K562 (cell line): ENCODE data around the gene FARP2. TPM values are rescaled to one million over a fixed set of nuclear protein-coding genes. Genes with fewer than 3 reads are reported as not detected.

ENCODE experiments used
- MYC ChIP-seq, 2 experiments: fragments of 250-450 bp in 1 of 2; sonication (Bioruptor Pico) in 1 of 2; IDR thresholded peaks; 2 replicates each; pipeline versions ENCODE4 v1.5.1 to v1.6.1; 2012 to 2021; ENCODE audit warnings: low read depth in 2 of 2, borderline replicate concordance in 1 of 2, improper control_type of control experiment in 1 of 2, low read length in 1 of 2, mild to moderate bottlenecking in 1 of 2, moderate library complexity in 1 of 2
- ZNF165 ChIP-seq: fragments of 250-450 bp; sonication (Bioruptor Pico); IDR thresholded peaks from 2 replicates; pipeline ENCODE4 v1.4.0; 2020; ENCODE audit warnings: borderline replicate concordance
- ZNF354B ChIP-seq: fragments of 250-450 bp; sonication (Bioruptor Pico); IDR thresholded peaks from 2 replicates; pipeline ENCODE4 v1.4.0; 2020
- polyA plus RNA-seq, 8 experiments: library from polyadenylated mRNA; depleted of rRNA in 4 of 8; stranded (reverse) in 5 of 8; unstranded in 3 of 8; fragments of >200 nt; fragmentation: Nextera tagmentation in 2 of 8; fragmentation: Illumina TruSeq in 1 of 8; extraction: Ambion mirVana in 2 of 8; extraction: Trizol in 1 of 8; gene quantifications; 2 replicates each; pipeline versions ENCODE4 v1.2.1 to v1.2.3, GENCODE V29; 2011 to 2014; ENCODE audit warnings: inconsistent platforms in 1 of 8, missing spikeins in 1 of 8
- total RNA-seq, 7 experiments: library from RNA; depleted of rRNA in 6 of 7; stranded (reverse); fragments of >200 nt in 6 of 7; fragmentation: Illumina TruSeq in 2 of 7; extraction: Trizol in 2 of 7; gene quantifications; 2 replicates each; pipeline versions ENCODE4 v1.2.1 to v1.2.3, GENCODE V29; 2011 to 2021; ENCODE audit warnings: low replicate concordance in 1 of 7
- TF ChIP-seq, protein P1 (sequence below): fragments of 250-450 bp; sonication (Bioruptor Pico); IDR thresholded peaks from 2 replicates; pipeline ENCODE4 v1.4.0; 2020
- TF ChIP-seq, protein P2 (sequence below): fragments of 250-450 bp; sonication (Bioruptor Pico); IDR thresholded peaks from 2 replicates; pipeline ENCODE4 v1.8.0; 2021; ENCODE audit warnings: moderate library complexity, mild to moderate bottlenecking, inconsistent platforms
- TF ChIP-seq, protein P3 (sequence below): fragments of 450-650 bp; IDR thresholded peaks from 2 replicates; pipeline ENCODE4 v1.6.1; 2016; ENCODE audit warnings: mild to moderate bottlenecking, moderate library complexity

The FARP2 gene
- total and polyA plus RNA-seq, 9 of the 15 experiments (the other 6 are each of a cell fraction or from before 2014, with no cell fraction given): 4.1 to 38.1 (median 21.1) TPM

DNA sequence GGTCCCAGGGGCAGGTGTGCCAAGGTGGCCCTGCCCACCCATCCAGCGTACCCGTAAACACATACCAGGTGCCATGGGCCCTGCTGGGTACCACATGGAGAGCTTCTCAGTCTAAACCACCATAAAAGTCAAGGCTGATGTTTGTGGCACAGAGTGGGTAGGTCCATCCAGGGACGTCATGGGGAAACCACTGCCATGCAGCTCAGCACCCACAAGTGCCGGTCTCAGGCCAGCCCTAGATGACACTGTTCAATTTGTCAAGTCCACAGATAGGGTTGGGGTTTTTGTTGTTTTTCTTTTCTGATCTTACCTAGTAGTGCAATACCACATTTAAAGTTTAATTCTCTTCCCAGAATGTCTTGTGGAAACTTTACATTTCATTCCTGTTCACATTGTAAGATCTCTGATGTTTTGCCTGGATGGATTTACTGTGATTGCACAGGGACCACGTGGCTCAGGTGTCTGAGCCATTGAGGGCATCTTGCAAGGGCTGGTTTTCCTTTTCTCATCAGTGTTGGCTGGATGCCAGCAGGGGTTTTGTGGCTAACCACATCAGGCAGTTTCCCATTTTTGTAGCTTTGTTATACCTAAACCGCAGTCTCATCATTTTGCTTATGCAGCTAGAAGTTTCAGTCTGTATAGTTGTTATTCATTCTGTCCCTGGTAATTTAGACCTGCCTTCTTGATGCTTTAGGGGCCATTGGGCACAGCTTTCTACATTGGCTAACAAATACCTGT, 87.6 kb downstream of the FARP2 start (continued):
- TF ChIP-seq, protein P1, sequence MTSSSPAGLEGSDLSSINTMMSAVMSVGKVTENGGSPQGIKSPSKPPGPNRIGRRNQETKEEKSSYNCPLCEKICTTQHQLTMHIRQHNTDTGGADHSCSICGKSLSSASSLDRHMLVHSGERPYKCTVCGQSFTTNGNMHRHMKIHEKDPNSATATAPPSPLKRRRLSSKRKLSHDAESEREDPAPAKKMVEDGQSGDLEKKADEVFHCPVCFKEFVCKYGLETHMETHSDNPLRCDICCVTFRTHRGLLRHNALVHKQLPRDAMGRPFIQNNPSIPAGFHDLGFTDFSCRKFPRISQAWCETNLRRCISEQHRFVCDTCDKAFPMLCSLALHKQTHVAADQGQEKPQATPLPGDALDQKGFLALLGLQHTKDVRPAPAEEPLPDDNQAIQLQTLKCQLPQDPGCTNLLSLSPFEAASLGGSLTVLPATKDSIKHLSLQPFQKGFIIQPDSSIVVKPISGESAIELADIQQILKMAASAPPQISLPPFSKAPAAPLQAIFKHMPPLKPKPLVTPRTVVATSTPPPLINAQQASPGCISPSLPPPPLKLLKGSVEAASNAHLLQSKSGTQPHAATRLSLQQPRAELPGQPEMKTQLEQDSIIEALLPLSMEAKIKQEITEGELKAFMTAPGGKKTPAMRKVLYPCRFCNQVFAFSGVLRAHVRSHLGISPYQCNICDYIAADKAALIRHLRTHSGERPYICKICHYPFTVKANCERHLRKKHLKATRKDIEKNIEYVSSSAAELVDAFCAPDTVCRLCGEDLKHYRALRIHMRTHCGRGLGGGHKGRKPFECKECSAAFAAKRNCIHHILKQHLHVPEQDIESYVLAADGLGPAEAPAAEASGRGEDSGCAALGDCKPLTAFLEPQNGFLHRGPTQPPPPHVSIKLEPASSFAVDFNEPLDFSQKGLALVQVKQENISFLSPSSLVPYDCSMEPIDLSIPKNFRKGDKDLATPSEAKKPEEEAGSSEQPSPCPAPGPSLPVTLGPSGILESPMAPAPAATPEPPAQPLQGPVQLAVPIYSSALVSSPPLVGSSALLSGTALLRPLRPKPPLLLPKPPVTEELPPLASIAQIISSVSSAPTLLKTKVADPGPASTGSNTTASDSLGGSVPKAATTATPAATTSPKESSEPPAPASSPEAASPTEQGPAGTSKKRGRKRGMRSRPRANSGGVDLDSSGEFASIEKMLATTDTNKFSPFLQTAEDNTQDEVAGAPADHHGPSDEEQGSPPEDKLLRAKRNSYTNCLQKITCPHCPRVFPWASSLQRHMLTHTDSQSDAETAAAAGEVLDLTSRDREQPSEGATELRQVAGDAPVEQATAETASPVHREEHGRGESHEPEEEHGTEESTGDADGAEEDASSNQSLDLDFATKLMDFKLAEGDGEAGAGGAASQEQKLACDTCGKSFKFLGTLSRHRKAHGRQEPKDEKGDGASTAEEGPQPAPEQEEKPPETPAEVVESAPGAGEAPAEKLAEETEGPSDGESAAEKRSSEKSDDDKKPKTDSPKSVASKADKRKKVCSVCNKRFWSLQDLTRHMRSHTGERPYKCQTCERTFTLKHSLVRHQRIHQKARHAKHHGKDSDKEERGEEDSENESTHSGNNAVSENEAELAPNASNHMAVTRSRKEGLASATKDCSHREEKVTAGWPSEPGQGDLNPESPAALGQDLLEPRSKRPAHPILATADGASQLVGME (CRISPR knock-in tag): no peak
- TF ChIP-seq, protein P2, sequence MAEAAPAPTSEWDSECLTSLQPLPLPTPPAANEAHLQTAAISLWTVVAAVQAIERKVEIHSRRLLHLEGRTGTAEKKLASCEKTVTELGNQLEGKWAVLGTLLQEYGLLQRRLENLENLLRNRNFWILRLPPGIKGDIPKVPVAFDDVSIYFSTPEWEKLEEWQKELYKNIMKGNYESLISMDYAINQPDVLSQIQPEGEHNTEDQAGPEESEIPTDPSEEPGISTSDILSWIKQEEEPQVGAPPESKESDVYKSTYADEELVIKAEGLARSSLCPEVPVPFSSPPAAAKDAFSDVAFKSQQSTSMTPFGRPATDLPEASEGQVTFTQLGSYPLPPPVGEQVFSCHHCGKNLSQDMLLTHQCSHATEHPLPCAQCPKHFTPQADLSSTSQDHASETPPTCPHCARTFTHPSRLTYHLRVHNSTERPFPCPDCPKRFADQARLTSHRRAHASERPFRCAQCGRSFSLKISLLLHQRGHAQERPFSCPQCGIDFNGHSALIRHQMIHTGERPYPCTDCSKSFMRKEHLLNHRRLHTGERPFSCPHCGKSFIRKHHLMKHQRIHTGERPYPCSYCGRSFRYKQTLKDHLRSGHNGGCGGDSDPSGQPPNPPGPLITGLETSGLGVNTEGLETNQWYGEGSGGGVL (CRISPR knock-in tag): no peak
- TF ChIP-seq ZNF165 (no peak), ZNF354B (CRISPR knock-in tag) (no peak), MYC (IDR thresholded peaks at IDR 0.05; ENCODE audit: low read depth, low read length) (peak; percentile 72), MYC (CRISPR knock-in tag; IDR thresholded peaks at IDR 0.05; ENCODE audit: borderline replicate concordance, low read depth) (no peak)
- TF ChIP-seq, protein P3, sequence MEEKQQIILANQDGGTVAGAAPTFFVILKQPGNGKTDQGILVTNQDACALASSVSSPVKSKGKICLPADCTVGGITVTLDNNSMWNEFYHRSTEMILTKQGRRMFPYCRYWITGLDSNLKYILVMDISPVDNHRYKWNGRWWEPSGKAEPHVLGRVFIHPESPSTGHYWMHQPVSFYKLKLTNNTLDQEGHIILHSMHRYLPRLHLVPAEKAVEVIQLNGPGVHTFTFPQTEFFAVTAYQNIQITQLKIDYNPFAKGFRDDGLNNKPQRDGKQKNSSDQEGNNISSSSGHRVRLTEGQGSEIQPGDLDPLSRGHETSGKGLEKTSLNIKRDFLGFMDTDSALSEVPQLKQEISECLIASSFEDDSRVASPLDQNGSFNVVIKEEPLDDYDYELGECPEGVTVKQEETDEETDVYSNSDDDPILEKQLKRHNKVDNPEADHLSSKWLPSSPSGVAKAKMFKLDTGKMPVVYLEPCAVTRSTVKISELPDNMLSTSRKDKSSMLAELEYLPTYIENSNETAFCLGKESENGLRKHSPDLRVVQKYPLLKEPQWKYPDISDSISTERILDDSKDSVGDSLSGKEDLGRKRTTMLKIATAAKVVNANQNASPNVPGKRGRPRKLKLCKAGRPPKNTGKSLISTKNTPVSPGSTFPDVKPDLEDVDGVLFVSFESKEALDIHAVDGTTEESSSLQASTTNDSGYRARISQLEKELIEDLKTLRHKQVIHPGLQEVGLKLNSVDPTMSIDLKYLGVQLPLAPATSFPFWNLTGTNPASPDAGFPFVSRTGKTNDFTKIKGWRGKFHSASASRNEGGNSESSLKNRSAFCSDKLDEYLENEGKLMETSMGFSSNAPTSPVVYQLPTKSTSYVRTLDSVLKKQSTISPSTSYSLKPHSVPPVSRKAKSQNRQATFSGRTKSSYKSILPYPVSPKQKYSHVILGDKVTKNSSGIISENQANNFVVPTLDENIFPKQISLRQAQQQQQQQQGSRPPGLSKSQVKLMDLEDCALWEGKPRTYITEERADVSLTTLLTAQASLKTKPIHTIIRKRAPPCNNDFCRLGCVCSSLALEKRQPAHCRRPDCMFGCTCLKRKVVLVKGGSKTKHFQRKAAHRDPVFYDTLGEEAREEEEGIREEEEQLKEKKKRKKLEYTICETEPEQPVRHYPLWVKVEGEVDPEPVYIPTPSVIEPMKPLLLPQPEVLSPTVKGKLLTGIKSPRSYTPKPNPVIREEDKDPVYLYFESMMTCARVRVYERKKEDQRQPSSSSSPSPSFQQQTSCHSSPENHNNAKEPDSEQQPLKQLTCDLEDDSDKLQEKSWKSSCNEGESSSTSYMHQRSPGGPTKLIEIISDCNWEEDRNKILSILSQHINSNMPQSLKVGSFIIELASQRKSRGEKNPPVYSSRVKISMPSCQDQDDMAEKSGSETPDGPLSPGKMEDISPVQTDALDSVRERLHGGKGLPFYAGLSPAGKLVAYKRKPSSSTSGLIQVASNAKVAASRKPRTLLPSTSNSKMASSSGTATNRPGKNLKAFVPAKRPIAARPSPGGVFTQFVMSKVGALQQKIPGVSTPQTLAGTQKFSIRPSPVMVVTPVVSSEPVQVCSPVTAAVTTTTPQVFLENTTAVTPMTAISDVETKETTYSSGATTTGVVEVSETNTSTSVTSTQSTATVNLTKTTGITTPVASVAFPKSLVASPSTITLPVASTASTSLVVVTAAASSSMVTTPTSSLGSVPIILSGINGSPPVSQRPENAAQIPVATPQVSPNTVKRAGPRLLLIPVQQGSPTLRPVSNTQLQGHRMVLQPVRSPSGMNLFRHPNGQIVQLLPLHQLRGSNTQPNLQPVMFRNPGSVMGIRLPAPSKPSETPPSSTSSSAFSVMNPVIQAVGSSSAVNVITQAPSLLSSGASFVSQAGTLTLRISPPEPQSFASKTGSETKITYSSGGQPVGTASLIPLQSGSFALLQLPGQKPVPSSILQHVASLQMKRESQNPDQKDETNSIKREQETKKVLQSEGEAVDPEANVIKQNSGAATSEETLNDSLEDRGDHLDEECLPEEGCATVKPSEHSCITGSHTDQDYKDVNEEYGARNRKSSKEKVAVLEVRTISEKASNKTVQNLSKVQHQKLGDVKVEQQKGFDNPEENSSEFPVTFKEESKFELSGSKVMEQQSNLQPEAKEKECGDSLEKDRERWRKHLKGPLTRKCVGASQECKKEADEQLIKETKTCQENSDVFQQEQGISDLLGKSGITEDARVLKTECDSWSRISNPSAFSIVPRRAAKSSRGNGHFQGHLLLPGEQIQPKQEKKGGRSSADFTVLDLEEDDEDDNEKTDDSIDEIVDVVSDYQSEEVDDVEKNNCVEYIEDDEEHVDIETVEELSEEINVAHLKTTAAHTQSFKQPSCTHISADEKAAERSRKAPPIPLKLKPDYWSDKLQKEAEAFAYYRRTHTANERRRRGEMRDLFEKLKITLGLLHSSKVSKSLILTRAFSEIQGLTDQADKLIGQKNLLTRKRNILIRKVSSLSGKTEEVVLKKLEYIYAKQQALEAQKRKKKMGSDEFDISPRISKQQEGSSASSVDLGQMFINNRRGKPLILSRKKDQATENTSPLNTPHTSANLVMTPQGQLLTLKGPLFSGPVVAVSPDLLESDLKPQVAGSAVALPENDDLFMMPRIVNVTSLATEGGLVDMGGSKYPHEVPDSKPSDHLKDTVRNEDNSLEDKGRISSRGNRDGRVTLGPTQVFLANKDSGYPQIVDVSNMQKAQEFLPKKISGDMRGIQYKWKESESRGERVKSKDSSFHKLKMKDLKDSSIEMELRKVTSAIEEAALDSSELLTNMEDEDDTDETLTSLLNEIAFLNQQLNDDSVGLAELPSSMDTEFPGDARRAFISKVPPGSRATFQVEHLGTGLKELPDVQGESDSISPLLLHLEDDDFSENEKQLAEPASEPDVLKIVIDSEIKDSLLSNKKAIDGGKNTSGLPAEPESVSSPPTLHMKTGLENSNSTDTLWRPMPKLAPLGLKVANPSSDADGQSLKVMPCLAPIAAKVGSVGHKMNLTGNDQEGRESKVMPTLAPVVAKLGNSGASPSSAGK: no peak
